ENCODE results near the gene TP53I13.
A peak's percentile ranks its signal among the peaks of the same experiment; 100 is the strongest.

Gene TP53I13

GRCh38 chr17:29582772-29583171 lies 14.3 kb downstream of the TP53I13 start:
- TF ChIP-seq, protein P1, sequence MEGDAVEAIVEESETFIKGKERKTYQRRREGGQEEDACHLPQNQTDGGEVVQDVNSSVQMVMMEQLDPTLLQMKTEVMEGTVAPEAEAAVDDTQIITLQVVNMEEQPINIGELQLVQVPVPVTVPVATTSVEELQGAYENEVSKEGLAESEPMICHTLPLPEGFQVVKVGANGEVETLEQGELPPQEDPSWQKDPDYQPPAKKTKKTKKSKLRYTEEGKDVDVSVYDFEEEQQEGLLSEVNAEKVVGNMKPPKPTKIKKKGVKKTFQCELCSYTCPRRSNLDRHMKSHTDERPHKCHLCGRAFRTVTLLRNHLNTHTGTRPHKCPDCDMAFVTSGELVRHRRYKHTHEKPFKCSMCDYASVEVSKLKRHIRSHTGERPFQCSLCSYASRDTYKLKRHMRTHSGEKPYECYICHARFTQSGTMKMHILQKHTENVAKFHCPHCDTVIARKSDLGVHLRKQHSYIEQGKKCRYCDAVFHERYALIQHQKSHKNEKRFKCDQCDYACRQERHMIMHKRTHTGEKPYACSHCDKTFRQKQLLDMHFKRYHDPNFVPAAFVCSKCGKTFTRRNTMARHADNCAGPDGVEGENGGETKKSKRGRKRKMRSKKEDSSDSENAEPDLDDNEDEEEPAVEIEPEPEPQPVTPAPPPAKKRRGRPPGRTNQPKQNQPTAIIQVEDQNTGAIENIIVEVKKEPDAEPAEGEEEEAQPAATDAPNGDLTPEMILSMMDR (conservative IDR thresholded peaks at IDR 0.05; ENCODE audit: low read depth, low read length) = no peak
- DNase-seq (ENCODE audit: low read depth) = no peak
- no peak overlapping the region for H3K4me3 ChIP-seq (ENCODE audit: low read length)

DNA sequence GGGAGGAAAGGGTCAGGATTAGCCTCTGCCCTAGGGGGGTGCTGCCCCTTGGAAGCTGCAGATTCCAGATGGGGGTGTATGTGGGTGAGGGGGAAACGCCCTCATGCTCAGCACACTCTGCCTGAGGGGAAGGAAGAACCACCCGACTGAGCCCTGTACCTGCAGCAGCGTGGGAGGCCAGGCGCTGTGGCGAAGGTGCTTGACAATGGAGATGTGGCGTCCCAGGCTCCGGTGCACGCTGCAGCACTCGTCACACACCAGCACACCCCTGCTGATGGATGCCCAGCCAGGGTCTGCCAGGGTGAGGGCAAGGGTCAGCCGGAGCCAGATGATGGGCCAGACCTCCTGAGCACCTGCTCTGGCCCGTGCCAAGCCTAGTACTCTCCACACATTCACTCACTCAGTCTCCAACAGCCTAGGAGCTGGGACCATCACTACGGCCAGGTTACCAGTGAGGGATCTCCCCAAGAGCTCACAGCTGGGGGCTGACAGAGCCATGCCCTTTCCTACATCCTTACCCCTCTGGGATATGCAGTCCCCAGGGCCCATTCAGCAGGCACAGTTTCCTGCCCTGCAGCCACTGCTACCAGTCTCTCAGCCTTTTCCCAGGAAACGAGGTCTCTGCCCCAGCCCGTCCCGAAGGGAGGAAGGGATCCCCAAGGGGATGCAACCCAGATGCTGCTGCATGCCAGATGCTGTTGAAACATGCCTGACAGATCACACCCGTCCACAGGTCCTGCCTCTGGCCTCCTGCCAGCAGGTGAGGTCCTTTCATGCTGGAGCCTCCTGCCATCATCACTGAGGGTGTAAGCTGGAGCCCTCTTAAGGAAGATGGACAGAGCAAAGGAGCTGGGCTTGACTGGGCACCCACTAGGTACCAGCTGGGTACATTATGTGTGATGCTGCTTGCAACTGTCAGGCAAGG lies 15.1 kb downstream of the TP53I13 start:
- no peak overlapping the region for H3K4me3 ChIP-seq (ENCODE audit: low read length)
- TF ChIP-seq, protein P1 (conservative IDR thresholded peaks at IDR 0.05; ENCODE audit: low read depth, low read length) = no peak
- DNase-seq (ENCODE audit: low read depth) = no peak

- no peak for DNase-seq (ENCODE audit: low read depth)
- TF ChIP-seq, protein P1 (conservative IDR thresholded peaks at IDR 0.05; ENCODE audit: low read depth, low read length) = no peak
- H3K4me3 ChIP-seq (ENCODE audit: low read length) = no peak overlapping the region
These were observed 16.1 kb downstream of the TP53I13 start for GRCh38 chr17:29584452-29585079.

- TF ChIP-seq, protein P1 (conservative IDR thresholded peaks at IDR 0.05; ENCODE audit: low read depth, low read length) = peak; percentile 52
- no peak for DNase-seq (ENCODE audit: low read depth)
- H3K4me3 ChIP-seq (ENCODE audit: low read length) = no peak overlapping the region
These were observed 16.7 kb downstream of the TP53I13 start for GRCh38 chr17:29585080-29585751.

DNA sequence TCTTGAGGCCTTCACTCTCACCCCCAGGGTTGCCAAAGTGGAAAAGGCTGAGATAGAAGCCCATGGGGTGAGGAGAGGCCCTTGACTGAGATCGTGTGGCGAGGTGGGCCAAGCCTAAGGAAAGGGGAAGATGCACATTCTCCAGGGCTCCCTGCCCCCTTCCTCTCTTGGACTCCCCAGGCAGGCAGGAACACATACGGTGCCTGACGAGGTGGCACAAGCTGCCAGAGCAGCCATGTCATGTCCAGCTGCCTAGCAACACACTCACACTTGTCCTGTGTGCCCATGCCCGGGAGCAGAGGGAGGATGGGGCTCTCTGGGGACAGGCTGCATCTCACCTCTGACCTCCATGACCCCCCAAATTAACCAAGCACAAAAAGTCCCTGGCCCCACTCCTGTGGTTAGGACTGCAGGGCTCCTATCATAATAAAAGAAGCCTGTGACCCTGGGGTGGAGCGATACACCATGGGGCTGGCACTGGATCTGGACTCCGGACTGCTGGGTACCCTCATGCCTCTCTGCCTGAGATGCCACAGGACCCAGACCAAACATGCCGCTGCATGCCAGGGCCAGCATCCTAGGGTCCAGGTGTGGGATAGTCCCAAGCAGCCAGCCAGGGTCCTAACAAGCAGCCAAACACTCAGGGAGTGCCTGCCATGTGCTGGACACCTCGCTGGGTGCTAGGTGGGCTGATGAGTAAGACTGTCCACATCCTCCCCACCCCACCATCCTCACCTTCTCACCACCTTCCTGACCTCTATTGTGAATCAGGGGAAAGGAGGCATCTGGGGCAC lies 18.4 kb downstream of the TP53I13 start:
- H3K4me3 ChIP-seq (ENCODE audit: low read length) = peak overlapping the region; percentile 84
- no peak for DNase-seq (ENCODE audit: low read depth)
- TF ChIP-seq, protein P1 (conservative IDR thresholded peaks at IDR 0.05; ENCODE audit: low read depth, low read length) = no peak

- peak overlapping the region; percentile 84 for H3K4me3 ChIP-seq (ENCODE audit: low read length)
- DNase-seq (ENCODE audit: low read depth) = no peak
- TF ChIP-seq, protein P1 (conservative IDR thresholded peaks at IDR 0.05; ENCODE audit: low read depth, low read length) = no peak
These were observed 19.1 kb downstream of the TP53I13 start for GRCh38 chr17:29587591-29587990.

All from retinal pigment epithelial cell (primary cell).